ELR (cell line): Measurements from ENCODE around the gene MRPS6.

Source experiments
- DNase-seq: peaks from one replicate; pipeline ENCODE4 v3.0.0-alpha.2; 2015; ENCODE audit warnings: low read depth

MRPS6 gene

GRCh38 chr21:34073032-34073748, at the start of gene MRPS6, which contains the start of gene SLC5A3:
MRPS6 (plus strand) TSS chr21:34073578; CDS start chr21:34073701, 123 bp downstream.
SLC5A3 (plus strand) TSS chr21:34073578; CDS start chr21:34095199, 21,621 bp downstream.
- DNase-seq, result peak; percentile 85

GRCh38 chr21:34023691-34024373, 49.5 kb upstream of the MRPS6 start:
- DNase-seq, result no peak

- DNase-seq, result no peak
Observed at GRCh38 chr21:34024374-34024693, 49.0 kb upstream of the MRPS6 start.

GRCh38 chr21:34027721-34028461, 45.5 kb upstream of the MRPS6 start:
- DNase-seq, result peak; percentile 43

GRCh38 chr21:34029743-34030528, 43.4 kb upstream of the MRPS6 start:
- DNase-seq, result peak; percentile 88

- DNase-seq, result no peak
Observed at GRCh38 chr21:34031835-34032370, 41.5 kb upstream of the MRPS6 start.

- no peak for DNase-seq
Observed at GRCh38 chr21:34034369-34035014, 38.9 kb upstream of the MRPS6 start.

GRCh38 chr21:34035619-34036354, 37.6 kb upstream of the MRPS6 start:
- DNase-seq, result no peak

GRCh38 chr21:34037009-34037795, 36.2 kb upstream of the MRPS6 start:
- peak; percentile 78 for DNase-seq

- no peak for DNase-seq
Observed at GRCh38 chr21:34039678-34040382, 33.5 kb upstream of the MRPS6 start.

GRCh38 chr21:34042735-34043134, 30.6 kb upstream of the MRPS6 start:
- DNase-seq, result peak; percentile 18

GRCh38 chr21:34043333-34043732, 30.0 kb upstream of the MRPS6 start:
- no peak for DNase-seq

- DNase-seq, result no peak
Observed at GRCh38 chr21:34046917-34047316, 26.5 kb upstream of the MRPS6 start.

- DNase-seq, result no peak
Observed at GRCh38 chr21:34047835-34048234, 25.5 kb upstream of the MRPS6 start.

GRCh38 chr21:34052171-34052570, 21.2 kb upstream of the MRPS6 start:
- DNase-seq, result no peak

- no peak for DNase-seq
Observed at GRCh38 chr21:34054259-34054658, 19.1 kb upstream of the MRPS6 start.

- DNase-seq, result no peak
Observed at GRCh38 chr21:34055615-34056014, 17.8 kb upstream of the MRPS6 start.

GRCh38 chr21:34061983-34062382, 11.4 kb upstream of the MRPS6 start:
- DNase-seq, result peak; percentile 34

- no peak for DNase-seq
Observed at GRCh38 chr21:34065027-34065426, 8.4 kb upstream of the MRPS6 start.
